Ishikawa (cell line): ENCODE data around the gene AMPH.

Experiments used
- EP300 ChIP-seq: IDR thresholded peaks from 2 replicates; pipeline ENCODE4 v1.6.1; 2012; ENCODE audit warnings: borderline replicate concordance
- NFIC ChIP-seq: IDR thresholded peaks from 2 replicates; pipeline ENCODE4 v1.6.1; 2012
- TAF1 ChIP-seq: IDR thresholded peaks from 2 replicates; pipeline ENCODE4 v1.6.1; 2012; ENCODE audit warnings: low read depth, mild to moderate bottlenecking
- TCF12 ChIP-seq: IDR thresholded peaks from 2 replicates; pipeline ENCODE4 v1.6.1; 2012; ENCODE audit warnings: low read depth
- TF ChIP-seq, protein P1 (sequence below): IDR thresholded peaks from 2 replicates; pipeline ENCODE4 v1.6.1; 2012
- TF ChIP-seq, protein P2 (sequence below): IDR thresholded peaks from 2 replicates; pipeline ENCODE4 v1.6.1; 2012

DNA sequence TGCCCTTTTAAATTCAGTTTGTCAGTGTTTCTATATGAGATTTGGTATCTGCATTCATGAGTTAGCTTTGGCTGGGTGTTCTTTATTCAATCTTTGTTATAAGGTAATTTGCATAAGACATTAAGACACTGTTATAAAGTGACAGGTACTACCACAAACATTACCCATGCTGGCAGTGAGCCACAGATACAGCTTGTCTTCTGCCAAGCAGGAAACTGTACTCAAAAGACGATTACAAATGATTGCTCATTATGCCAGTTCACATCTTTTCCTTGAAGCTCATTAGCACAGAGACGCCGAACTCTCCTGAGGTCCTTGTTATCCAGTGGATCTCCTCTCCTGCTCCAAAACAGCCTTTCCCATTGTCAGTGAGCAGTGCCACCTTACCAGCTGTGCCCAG lies 30.4 kb downstream of the AMPH start:
- TF ChIP-seq, protein P1, sequence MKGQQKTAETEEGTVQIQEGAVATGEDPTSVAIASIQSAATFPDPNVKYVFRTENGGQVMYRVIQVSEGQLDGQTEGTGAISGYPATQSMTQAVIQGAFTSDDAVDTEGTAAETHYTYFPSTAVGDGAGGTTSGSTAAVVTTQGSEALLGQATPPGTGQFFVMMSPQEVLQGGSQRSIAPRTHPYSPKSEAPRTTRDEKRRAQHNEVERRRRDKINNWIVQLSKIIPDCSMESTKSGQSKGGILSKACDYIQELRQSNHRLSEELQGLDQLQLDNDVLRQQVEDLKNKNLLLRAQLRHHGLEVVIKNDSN: no peak
- TF ChIP-seq NFIC: no peak
- TF ChIP-seq EP300: no peak
- TF ChIP-seq, protein P2, sequence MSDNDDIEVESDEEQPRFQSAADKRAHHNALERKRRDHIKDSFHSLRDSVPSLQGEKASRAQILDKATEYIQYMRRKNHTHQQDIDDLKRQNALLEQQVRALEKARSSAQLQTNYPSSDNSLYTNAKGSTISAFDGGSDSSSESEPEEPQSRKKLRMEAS: no peak
- no peak for TF ChIP-seq TCF12
- TF ChIP-seq TAF1: no peak
